ENCODE results near the gene PIAS4.

Gene PIAS4

GRCh38 chr19:4034048-4035017 is 26.8 kb downstream of the PIAS4 start:
- Histone ChIP-seq H3K4me3 (ENCODE audit: low read depth, low read length) (no peak overlapping the region), H3K36me3 (peaks cover 35% of the 10 kb centered on the region)
- TF ChIP-seq, protein P1, sequence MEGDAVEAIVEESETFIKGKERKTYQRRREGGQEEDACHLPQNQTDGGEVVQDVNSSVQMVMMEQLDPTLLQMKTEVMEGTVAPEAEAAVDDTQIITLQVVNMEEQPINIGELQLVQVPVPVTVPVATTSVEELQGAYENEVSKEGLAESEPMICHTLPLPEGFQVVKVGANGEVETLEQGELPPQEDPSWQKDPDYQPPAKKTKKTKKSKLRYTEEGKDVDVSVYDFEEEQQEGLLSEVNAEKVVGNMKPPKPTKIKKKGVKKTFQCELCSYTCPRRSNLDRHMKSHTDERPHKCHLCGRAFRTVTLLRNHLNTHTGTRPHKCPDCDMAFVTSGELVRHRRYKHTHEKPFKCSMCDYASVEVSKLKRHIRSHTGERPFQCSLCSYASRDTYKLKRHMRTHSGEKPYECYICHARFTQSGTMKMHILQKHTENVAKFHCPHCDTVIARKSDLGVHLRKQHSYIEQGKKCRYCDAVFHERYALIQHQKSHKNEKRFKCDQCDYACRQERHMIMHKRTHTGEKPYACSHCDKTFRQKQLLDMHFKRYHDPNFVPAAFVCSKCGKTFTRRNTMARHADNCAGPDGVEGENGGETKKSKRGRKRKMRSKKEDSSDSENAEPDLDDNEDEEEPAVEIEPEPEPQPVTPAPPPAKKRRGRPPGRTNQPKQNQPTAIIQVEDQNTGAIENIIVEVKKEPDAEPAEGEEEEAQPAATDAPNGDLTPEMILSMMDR (IDR thresholded peaks at IDR 0.05; ENCODE audit: low read depth, low read length): no peak

GRCh38 chr19:4035018-4035566 is 27.6 kb downstream of the PIAS4 start:
- TF ChIP-seq, protein P1 (IDR thresholded peaks at IDR 0.05; ENCODE audit: low read depth, low read length): no peak
- Histone ChIP-seq H3K27me3 (no peaks in the 10 kb centered on the region), H3K4me1 (no peaks in the 10 kb centered on the region), H3K4me3 (ENCODE audit: low read depth, low read length) (no peak overlapping the region), H3K9me3 (no peaks in the 10 kb centered on the region), H3K36me3 (peaks cover 34% of the 10 kb centered on the region)
- DNase-seq: no peak

More at GRCh38 chr19:4034048-4035017, 26.8 kb downstream of the PIAS4 start:
- Histone ChIP-seq H3K4me1 (no peaks in the 10 kb centered on the region), H3K9me3 (no peaks in the 10 kb centered on the region), H3K27me3 (no peaks in the 10 kb centered on the region)
- DNase-seq: no peak

DNA sequence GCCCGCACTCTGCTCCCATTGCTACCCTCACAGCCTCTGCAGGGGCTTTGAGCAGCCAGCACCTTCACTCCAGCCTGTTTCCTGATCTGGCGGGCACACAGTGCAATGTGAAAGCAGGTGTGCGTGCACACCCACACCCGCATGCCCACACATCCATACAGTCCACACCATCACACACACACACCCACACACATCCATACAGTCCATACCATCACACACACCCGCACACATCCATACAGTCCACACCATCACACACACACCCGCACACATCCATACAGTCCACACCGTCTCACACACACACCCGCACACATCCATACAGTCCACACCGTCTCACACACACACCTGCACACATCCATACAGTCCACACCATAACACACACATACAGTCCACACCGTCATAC is 28.0 kb downstream of the PIAS4 start:
- Histone ChIP-seq H3K9me3 (no peaks in the 10 kb centered on the region), H3K36me3 (peaks cover 33% of the 10 kb centered on the region), H3K27me3 (no peaks in the 10 kb centered on the region), H3K4me1 (no peaks in the 10 kb centered on the region), H3K4me3 (ENCODE audit: low read depth, low read length) (no peak overlapping the region)
- TF ChIP-seq, protein P1 (IDR thresholded peaks at IDR 0.05; ENCODE audit: low read depth, low read length): no peak
- no peak for DNase-seq

DNA sequence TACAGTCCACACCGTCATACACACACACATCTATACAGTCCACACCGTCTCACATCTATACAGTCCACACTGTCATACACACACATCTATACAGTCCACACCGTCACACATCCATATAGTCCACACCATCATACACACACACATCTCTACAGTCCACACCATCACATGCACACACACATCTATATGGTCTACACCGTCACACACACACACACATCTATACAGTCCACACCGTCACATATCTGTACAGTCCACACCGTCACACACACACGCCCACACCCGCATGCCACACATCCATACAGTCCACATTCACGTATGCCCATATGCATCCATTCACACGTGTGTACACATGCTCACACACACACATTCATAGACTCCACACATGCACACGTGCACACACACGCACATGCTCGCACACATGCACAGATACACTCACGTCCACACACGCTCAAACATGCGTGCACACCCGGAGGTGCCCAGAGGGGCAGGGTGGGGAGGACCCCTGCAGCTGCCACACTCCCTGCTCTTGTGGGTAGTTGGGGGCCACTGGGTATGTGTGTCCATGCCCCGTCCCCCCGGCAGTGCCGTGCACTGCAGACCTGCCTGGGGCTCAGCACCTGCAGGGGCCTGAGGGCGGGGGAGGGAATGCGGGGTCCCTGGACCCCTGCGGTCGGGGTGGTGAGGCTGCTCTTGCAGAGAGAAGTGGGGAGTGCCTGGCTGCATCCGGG is 29.2 kb downstream of the PIAS4 start:
- Histone ChIP-seq H3K36me3 (peaks cover 34% of the 10 kb centered on the region), H3K4me1 (no peaks in the 10 kb centered on the region), H3K27me3 (no peaks in the 10 kb centered on the region), H3K4me3 (ENCODE audit: low read depth, low read length) (no peak overlapping the region), H3K9me3 (no peaks in the 10 kb centered on the region)
- TF ChIP-seq, protein P1 (IDR thresholded peaks at IDR 0.05; ENCODE audit: low read depth, low read length): no peak
- no peak for DNase-seq

DNA sequence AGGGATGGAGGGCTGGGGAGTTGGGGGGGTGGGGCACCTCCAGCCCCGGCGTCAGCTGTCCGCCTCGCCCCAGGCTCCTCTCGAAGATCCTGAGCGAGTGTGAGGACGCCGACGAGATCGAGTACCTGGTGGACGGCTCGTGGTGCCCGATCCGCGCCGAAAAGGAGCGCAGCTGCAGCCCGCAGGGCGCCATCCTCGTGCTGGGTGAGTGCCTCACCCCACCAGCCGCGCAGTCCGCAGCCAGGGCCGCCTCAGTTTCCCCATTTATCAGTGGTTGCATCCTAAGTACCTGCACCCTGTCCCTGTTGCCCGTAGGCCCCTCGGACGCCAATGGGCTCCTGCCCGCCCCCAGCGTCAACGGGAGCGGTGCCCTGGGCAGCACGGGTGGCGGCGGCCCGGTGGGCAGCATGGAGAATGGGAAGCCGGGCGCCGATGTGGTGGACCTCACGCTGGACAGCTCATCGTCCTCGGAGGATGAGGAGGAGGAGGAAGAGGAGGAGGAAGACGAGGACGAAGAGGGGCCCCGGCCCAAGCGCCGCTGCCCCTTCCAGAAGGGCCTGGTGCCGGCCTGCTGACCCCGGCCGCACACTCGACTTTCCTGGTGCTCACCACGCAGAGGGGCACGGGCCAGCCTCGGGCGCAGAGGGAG is 29.9 kb downstream of the PIAS4 start:
- H3K4me3 ChIP-seq (ENCODE audit: low read depth, low read length): no peak overlapping the region
- H3K9me3 ChIP-seq: no peaks in the 10 kb centered on the region
- TF ChIP-seq, protein P1 (IDR thresholded peaks at IDR 0.05; ENCODE audit: low read depth, low read length): no peak
- peaks cover 38% of the 10 kb centered on the region for H3K36me3 ChIP-seq
- no peak for DNase-seq
- H3K27me3 ChIP-seq: no peaks in the 10 kb centered on the region
- H3K4me1 ChIP-seq: no peaks in the 10 kb centered on the region

Data from BE2C (cell line).